Karpas-422 (cell line): ENCODE data around the gene DMPK. TPM values are rescaled to one million over a fixed set of nuclear protein-coding genes. Genes with fewer than 3 reads are reported as not detected.
A peak's percentile ranks its signal among the peaks of the same experiment; 100 is the strongest.

Experiments used
- DNase-seq: peaks from one replicate; pipeline ENCODE4 v3.0.0-alpha.2; 2015
- H2AFZ ChIP-seq: fragments of 200-600 bp; sonication (generic); 2 replicates; pipeline ENCODE4 v1.6.1; 2014; ENCODE audit warnings: antibody characterized with exemption, low read length, mixed read lengths
- H3K27ac ChIP-seq: fragments of 200-600 bp; sonication (generic); 2 replicates; pipeline ENCODE4 v1.5.1; 2014; ENCODE audit warnings: mild to moderate bottlenecking, low read length, moderate library complexity
- H3K27me3 ChIP-seq: fragments of 200-600 bp; sonication (generic); 2 replicates; pipeline ENCODE4 v1.6.1; 2014; ENCODE audit warnings: low read length, mixed read lengths
- H3K36me3 ChIP-seq: fragments of 200-600 bp; sonication (generic); 2 replicates; pipeline ENCODE4 v1.6.1; 2014; ENCODE audit warnings: low read length, mixed read lengths; ENCODE audit not compliant: insufficient read depth
- H3K4me1 ChIP-seq: fragments of 200-600 bp; sonication (generic); 2 replicates; pipeline ENCODE4 v1.6.1; 2014; ENCODE audit warnings: mild to moderate bottlenecking, low read length, mixed read lengths
- H3K4me2 ChIP-seq: fragments of 200-600 bp; sonication (generic); 2 replicates; pipeline ENCODE4 v1.6.1; 2014; ENCODE audit warnings: low read length, low read depth, mild to moderate bottlenecking; ENCODE audit not compliant: poor library complexity, severe bottlenecking
- H3K4me3 ChIP-seq: fragments of 200-600 bp; sonication (generic); 2 replicates; pipeline ENCODE4 v1.5.1; 2014; ENCODE audit warnings: mild to moderate bottlenecking, antibody characterized with exemption, low read length, mixed read lengths
- H3K79me2 ChIP-seq: fragments of 200-600 bp; sonication (generic); 2 replicates; pipeline ENCODE4 v1.6.1; 2014; ENCODE audit warnings: mild to moderate bottlenecking, low read length, mixed read lengths
- H3K9ac ChIP-seq: fragments of 200-600 bp; sonication (generic); 2 replicates; pipeline ENCODE4 v1.6.0; 2014; ENCODE audit warnings: low read length
- H3K9me2 ChIP-seq: fragments of 200-600 bp; sonication (generic), shearing (Covaris generic); replicated peaks from 2 replicates; pipeline ENCODE4 v1.6.0; 2014; ENCODE audit warnings: mild to moderate bottlenecking, low read length, moderate library complexity; ENCODE audit not compliant: insufficient read depth
- H3K9me3 ChIP-seq: fragments of 300-700, 200-600 bp; sonication (generic); 2 replicates; pipeline ENCODE4 v1.6.1; 2014; ENCODE audit warnings: low read length, mixed read lengths
- H4K20me1 ChIP-seq: fragments of 200-600 bp; sonication (generic); 2 replicates; pipeline ENCODE4 v1.6.1; 2014; ENCODE audit warnings: mild to moderate bottlenecking, antibody characterized with exemption, low read length, low read depth; ENCODE audit not compliant: insufficient read depth
- total RNA-seq: library from RNA; depleted of rRNA; stranded (reverse); fragments of >200 nt; shearing (Covaris generic); gene quantifications from 2 replicates; pipeline ENCODE4 v1.2.3, GENCODE V29; 2014; ENCODE audit warnings: low replicate concordance

DMPK gene
- total RNA-seq, 1 experiment from 2014 or later, result 11.5 TPM

DNA sequence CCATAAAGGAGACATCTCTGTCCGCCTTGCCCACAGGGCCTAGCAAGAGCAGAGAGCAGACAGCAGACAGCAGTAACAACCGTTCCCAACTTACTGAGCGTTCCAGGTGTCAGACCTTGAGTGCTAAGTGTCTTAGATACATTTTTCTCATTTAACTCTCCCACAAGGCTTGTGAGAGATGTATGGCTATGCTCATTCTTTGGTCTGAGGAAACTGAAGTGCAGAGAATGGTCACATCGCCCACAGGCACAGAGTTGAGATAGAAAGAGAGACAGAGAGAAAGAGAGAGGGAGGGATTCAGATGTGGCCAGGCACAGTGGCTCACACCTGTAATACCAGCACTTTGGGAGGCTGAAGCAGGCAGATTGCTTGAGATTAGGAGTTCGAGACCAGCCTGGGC is 34.8 kb downstream of the DMPK start:
- Histone ChIP-seq H3K27ac (no peak overlapping the region), H4K20me1 (no peaks in the 10 kb centered on the region), H3K79me2 (no peaks in the 10 kb centered on the region), H3K4me3 (no peak overlapping the region), H3K9me2 (no peaks in the 10 kb centered on the region), H3K4me2 (no peak overlapping the region), H2AFZ (no peak overlapping the region), H3K9me3 (no peaks in the 10 kb centered on the region), H3K36me3 (no peaks in the 10 kb centered on the region), H3K4me1 (peaks cover 5% of the 10 kb centered on the region), H3K27me3 (no peaks in the 10 kb centered on the region), H3K9ac (no peak overlapping the region)
- no peak for DNase-seq

DNA sequence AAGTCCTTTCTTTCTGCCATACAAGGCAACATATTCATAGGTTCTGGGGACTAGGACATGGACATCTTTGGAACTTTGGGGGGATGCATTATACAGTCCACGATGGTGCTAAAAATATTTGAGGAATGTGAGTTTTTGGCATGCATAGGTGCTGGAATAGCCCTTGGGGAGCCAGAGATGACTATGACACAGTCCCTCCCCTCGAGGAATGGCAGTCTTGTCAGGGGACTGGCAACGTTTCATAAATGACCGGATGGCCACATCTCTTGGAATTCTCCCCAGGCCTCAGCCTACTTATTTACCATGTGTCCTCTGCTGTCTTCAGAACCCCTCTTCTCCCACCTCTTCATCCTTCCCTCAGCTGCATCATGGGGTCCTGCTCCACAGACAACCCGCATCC is 35.4 kb downstream of the DMPK start:
- Histone ChIP-seq H3K27me3 (no peaks in the 10 kb centered on the region), H3K27ac (no peak overlapping the region), H4K20me1 (no peaks in the 10 kb centered on the region), H3K4me1 (peaks cover 6% of the 10 kb centered on the region), H3K36me3 (no peaks in the 10 kb centered on the region), H3K9ac (no peak overlapping the region), H3K79me2 (no peaks in the 10 kb centered on the region), H3K9me3 (no peaks in the 10 kb centered on the region), H3K4me3 (no peak overlapping the region), H3K9me2 (no peaks in the 10 kb centered on the region), H2AFZ (no peak overlapping the region), H3K4me2 (no peak overlapping the region)
- no peak for DNase-seq

DNA sequence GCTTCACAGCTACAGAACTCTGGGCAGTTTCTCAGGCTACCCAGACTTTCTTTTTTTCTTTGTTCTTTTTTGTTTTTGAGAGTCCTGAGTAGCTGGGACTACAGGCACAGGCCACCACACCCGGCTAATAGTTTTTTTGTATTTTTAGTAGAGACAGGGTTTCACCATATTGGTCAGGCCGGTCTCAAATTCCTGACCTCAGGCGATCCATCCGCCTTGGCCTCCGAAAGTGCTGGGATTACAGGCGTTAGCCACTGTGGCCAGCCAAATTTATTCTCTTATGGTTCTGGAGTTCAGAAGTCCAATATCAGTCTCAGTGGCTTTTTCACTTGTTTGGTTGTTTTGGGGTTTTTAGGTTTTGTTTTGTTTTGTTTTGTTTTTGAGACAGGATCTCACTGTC is 36.7 kb downstream of the DMPK start:
- Histone ChIP-seq H3K9me2 (no peaks in the 10 kb centered on the region), H3K79me2 (no peaks in the 10 kb centered on the region), H3K27me3 (no peaks in the 10 kb centered on the region), H3K9ac (no peak overlapping the region), H3K4me2 (no peak overlapping the region), H3K4me1 (peaks cover 6% of the 10 kb centered on the region), H3K9me3 (no peaks in the 10 kb centered on the region), H3K36me3 (no peaks in the 10 kb centered on the region), H4K20me1 (no peaks in the 10 kb centered on the region), H3K4me3 (no peak overlapping the region), H3K27ac (no peak overlapping the region), H2AFZ (no peak overlapping the region)
- DNase-seq, result no peak

DNA sequence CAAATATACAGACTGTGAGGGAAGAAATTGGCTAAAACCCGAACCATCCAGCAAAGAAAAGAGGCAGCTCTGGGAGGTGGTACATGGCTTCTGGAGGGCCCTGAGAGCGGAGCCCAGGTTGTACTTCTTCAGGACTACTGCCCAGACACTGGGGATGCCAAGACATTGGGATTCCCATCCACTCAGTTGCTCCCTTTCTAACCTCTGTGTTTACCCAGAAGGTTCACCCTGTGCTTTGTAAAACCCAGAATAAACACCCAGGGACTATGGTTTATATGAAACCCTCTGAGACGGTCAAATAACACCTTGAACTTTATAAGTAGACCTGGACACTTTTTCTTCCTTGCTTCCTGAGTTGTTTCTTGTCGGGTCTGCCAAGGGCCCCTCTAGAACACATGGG is 39.3 kb downstream of the DMPK start:
- H3K27me3 ChIP-seq, result no peaks in the 10 kb centered on the region
- H3K36me3 ChIP-seq, result no peaks in the 10 kb centered on the region
- H3K4me3 ChIP-seq, result no peak overlapping the region
- no peaks in the 10 kb centered on the region for H3K9me2 ChIP-seq
- H2AFZ ChIP-seq, result no peak overlapping the region
- no peak overlapping the region for H3K4me2 ChIP-seq
- peaks cover 6% of the 10 kb centered on the region for H3K4me1 ChIP-seq
- no peaks in the 10 kb centered on the region for H4K20me1 ChIP-seq
- H3K27ac ChIP-seq, result no peak overlapping the region
- H3K9ac ChIP-seq, result no peak overlapping the region
- H3K79me2 ChIP-seq, result no peaks in the 10 kb centered on the region
- DNase-seq, result no peak
- H3K9me3 ChIP-seq, result no peaks in the 10 kb centered on the region

DNA sequence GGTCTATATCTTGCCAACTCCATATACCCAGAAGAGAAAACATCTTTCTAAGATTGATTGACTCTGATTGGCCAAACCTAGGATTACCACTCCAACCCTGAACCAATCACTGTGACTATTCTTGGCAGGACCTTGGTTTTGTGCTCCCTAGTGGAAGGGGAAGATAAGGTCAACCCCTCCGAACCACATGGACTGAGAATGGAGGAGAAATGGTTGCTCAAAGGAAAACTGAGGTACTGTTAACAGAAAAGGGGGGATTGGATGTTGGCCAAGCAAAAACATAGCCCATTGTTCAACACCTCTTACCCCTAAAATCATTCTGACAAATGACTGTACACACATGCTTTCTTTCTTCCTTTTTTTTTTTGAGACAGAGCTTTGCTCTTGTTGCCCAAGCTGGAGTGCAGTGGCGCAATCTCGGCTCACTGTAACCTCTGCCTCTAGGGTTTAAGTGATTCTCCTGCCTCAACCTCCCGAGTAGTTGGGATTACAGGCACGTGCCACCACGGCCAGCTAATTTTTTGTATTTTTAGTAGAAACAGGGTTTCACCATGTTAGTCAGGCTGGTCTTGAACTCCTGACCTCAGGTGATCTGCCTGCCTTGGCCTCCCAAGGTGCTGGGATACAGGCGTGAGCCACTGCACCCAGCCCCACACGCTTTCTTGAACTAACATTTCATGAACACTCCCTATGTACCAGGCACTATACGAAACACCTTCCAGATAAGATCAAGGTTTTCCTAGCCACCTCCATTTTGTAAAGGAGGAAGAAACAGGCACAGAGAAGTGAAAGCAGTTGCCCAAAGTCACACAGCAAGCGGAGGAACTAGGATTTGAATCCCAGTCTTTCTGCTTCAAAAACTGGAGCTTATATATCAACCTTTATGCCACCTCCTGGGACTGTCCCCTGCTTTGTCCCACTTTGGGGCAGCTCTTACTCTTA is 42.5 kb downstream of the DMPK start:
- Histone ChIP-seq H3K9me2 (no peaks in the 10 kb centered on the region), H3K9me3 (no peaks in the 10 kb centered on the region), H3K27ac (no peak overlapping the region), H3K4me2 (no peak overlapping the region), H3K9ac (no peak overlapping the region), H3K27me3 (no peaks in the 10 kb centered on the region), H3K79me2 (no peaks in the 10 kb centered on the region), H3K36me3 (no peaks in the 10 kb centered on the region), H4K20me1 (no peaks in the 10 kb centered on the region), H2AFZ (no peak overlapping the region), H3K4me3 (no peak overlapping the region), H3K4me1 (peaks cover 6% of the 10 kb centered on the region)
- DNase-seq, result peak; percentile 64

DNA sequence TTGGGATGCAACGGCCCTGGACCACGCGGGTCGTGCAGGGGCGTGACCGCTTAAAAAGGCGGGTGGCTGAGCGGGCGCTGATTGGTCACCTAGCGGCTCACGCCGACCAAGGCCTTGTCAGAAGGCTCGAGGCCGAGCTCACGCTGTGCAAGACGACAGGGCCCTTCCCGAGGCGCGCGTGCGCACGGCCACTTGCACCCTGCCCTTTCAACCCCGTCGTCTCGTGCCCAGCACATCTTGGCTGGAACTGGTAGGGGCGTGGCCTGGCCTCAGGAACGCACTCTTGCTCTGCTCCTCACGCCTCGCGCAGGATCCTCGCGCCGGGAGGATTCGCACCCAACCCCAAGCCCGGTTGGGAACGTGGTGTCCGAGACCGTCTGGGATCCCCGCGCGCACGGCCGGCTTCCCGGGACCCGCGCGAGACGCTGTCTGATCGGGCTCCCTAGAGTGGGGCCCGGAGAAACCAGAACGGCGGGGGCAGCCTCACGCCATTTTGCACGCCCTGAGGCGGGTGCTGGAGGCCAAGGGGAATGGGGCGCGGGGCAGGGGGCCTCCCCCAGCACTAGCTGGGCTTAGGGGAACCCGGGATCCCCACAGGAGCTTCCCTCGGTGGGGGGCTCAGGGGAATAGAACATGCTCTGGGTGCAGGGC is 49.0 kb downstream of the DMPK start, which contains the start of gene MEIOSIN:
TSS of gene MEIOSIN (plus strand) at position 280 of the 651 bp plus-strand sequence. CDS start 1,938 bp downstream, outside the sequence.
- no peak within 1 kb of the TSS; the same call in 1 of the 2 replicates for H2AFZ ChIP-seq

DNA sequence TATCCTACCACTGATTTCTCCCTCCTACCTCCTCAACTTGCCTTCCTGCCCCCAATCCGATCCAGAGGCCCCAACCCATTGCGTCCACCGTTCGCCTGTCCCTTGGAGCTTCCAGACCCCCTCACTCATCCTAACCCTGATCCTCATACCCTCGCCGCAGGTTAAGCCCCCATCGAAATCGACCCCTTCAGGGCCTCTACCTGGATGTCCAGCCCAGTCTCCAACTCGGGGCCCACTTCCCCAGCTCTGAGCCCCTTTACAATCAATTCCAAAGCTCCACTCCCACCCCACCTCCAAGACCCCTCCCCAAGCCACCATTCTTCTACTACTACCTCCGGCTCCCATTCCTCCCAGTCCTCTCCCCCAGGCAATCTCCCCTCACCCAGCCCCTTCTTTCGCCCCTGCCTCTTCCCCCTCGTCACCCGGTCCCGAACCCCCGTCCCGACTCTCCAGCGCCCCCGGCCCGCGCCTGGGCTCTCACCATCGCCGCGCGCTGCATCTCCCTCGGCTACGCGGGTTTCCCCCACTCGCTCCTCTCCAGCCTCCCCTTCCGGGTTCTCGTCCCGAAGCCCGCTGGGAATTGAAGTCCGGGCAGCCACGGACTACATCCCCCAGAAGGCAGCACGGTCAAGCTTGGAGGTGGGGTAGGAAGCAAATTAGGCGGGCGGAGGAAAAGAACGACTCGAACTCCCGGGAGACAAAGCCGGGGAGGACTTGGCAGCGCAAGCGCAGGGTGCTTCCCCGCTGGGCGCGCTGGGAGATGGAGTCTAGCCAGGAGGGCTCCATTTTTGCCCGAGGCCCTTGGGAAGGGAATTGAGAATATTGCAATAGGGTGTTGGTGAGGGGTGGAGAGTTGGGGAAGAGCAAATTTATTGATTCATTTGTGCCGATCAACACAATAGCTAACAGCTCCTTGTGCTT is 51.7 kb downstream of the DMPK start, which contains the start of gene FBXO46:
TSS of gene FBXO46 (minus strand) at position 529 of the 921 bp plus-strand sequence. CDS start 17,401 bp downstream, outside the sequence.
- no peaks in the 10 kb centered on the region for H3K9me2 ChIP-seq
- H3K4me1 ChIP-seq, result peaks cover 14% of the 10 kb centered on the region
- peaks cover 51% of the 10 kb centered on the region for H3K79me2 ChIP-seq
- H2AFZ ChIP-seq, result peak within 1 kb of the TSS; percentile 95; the same call in 1 of the 2 replicates
- H3K27me3 ChIP-seq, result no peaks in the 10 kb centered on the region
- H4K20me1 ChIP-seq, result peaks cover 3% of the 10 kb centered on the region; the same call in 1 of the 2 replicates
- H3K4me2 ChIP-seq, result peak within 1 kb of the TSS; percentile 80
- peak; percentile 100 for DNase-seq
- no peaks in the 10 kb centered on the region for H3K9me3 ChIP-seq
- H3K9ac ChIP-seq, result peak within 1 kb of the TSS; percentile 90
- peak within 1 kb of the TSS; percentile 55 for H3K27ac ChIP-seq
- H3K36me3 ChIP-seq, result no peaks in the 10 kb centered on the region
- H3K4me3 ChIP-seq, result peak within 1 kb of the TSS; percentile 86

More for the DNA sequence above, 49.0 kb downstream of the DMPK start, which contains the start of gene MEIOSIN:
- Histone ChIP-seq H3K27ac (no peak within 1 kb of the TSS), H3K36me3 (no peaks in the 10 kb centered on the region), H3K9me2 (no peaks in the 10 kb centered on the region), H3K9me3 (no peaks in the 10 kb centered on the region), H3K9ac (no peak within 1 kb of the TSS), H3K4me1 (peaks cover 14% of the 10 kb centered on the region), H3K4me3 (no peak within 1 kb of the TSS), H3K4me2 (no peak within 1 kb of the TSS), H3K27me3 (no peaks in the 10 kb centered on the region), H3K79me2 (peaks cover 24% of the 10 kb centered on the region), H4K20me1 (no peaks in the 10 kb centered on the region)
- DNase-seq, result no peak
